ENCODE data around the gene GADD45A.

Gene GADD45A

GRCh38 chr1:67686267-67687197, 1.5 kb downstream of the GADD45A start:
- DNase-seq, result peak; percentile 28 to 91 (median 67)
- intact Hi-C loops (cut with DNase I), result loop anchor here (10.0 kb wide), 1 partner anchor 68 kb away; no protein-coding TSS in a partner anchor

GRCh38 chr1:67687198-67687545, 2.2 kb downstream of the GADD45A start:
- no peak for DNase-seq
- intact Hi-C loops (cut with DNase I), result loop anchor here (10.0 kb wide), 1 partner anchor 68 kb away; no protein-coding TSS in a partner anchor

- intact Hi-C loops (cut with DNase I), result loop anchor here (10.0 kb wide), 1 partner anchor 67 kb away; no protein-coding TSS in a partner anchor
- no peak for DNase-seq
Observed at GRCh38 chr1:67687649-67688048, 2.6 kb downstream of the GADD45A start.

GRCh38 chr1:67688526-67689219, 3.7 kb downstream of the GADD45A start:
- intact Hi-C loops (cut with DNase I), result loop anchor here (10.0 kb wide), 1 partner anchor 66 kb away; no protein-coding TSS in a partner anchor

GRCh38 chr1:67689267-67690017, 4.4 kb downstream of the GADD45A start:
- intact Hi-C loops (cut with DNase I), result loop anchor here (10.0 kb wide), 1 partner anchor 65 kb away; no protein-coding TSS in a partner anchor
- DNase-seq, result no peak

More at GRCh38 chr1:67688526-67689219, 3.7 kb downstream of the GADD45A start:
- DNase-seq, result no peak

GRCh38 chr1:67690018-67690363, 5.0 kb downstream of the GADD45A start:
- intact Hi-C loops (cut with DNase I), result no loop called here
- no peak for DNase-seq

- DNase-seq, result no peak
- intact Hi-C loops (cut with DNase I), result no loop called here
Observed at GRCh38 chr1:67690411-67690810, 5.4 kb downstream of the GADD45A start.

- intact Hi-C loops (cut with DNase I), result no loop called here
- DNase-seq, result no peak
Observed at GRCh38 chr1:67691712-67692111, 6.7 kb downstream of the GADD45A start.

GRCh38 chr1:67695963-67696362, 11.0 kb downstream of the GADD45A start:
- intact Hi-C loops (cut with DNase I), result no loop called here
- DNase-seq, result no peak

- no peak for DNase-seq
- intact Hi-C loops (cut with DNase I), result no loop called here
Observed at GRCh38 chr1:67696708-67697107, 11.7 kb downstream of the GADD45A start.

GRCh38 chr1:67700220-67700619, 15.2 kb downstream of the GADD45A start:
- intact Hi-C loops (cut with DNase I), result no loop called here
- DNase-seq, result no peak

GRCh38 chr1:67700692-67701410, 15.8 kb downstream of the GADD45A start:
- no peak for DNase-seq
- intact Hi-C loops (cut with DNase I), result no loop called here

GRCh38 chr1:67701876-67702275, 16.9 kb downstream of the GADD45A start:
- intact Hi-C loops (cut with DNase I), result no loop called here
- DNase-seq, result no peak

- intact Hi-C loops (cut with DNase I), result no loop called here
- no peak for DNase-seq
Observed at GRCh38 chr1:67704351-67704750, 19.4 kb downstream of the GADD45A start.

- peak in 1 of 42 donors; percentile 23 for DNase-seq
- intact Hi-C loops (cut with DNase I), result no loop called here
Observed at GRCh38 chr1:67705735-67706453, 20.9 kb downstream of the GADD45A start.

- no peak for DNase-seq
- intact Hi-C loops (cut with DNase I), result no loop called here
Observed at GRCh38 chr1:67708606-67709005, 23.6 kb downstream of the GADD45A start.

GRCh38 chr1:67710417-67710816, 25.4 kb downstream of the GADD45A start:
- DNase-seq, result peak in 1 of 42 donors; percentile 51
- intact Hi-C loops (cut with DNase I), result no loop called here

- DNase-seq, result no peak
- intact Hi-C loops (cut with DNase I), result no loop called here
Observed at GRCh38 chr1:67711158-67711854, 26.3 kb downstream of the GADD45A start.
